ENCODE results near the gene IQSEC2.

The IQSEC2 gene

GRCh38 chrX:53249408-53250042, 31.9 kb downstream of the IQSEC2 start:
- TF ChIP-seq, protein P1, sequence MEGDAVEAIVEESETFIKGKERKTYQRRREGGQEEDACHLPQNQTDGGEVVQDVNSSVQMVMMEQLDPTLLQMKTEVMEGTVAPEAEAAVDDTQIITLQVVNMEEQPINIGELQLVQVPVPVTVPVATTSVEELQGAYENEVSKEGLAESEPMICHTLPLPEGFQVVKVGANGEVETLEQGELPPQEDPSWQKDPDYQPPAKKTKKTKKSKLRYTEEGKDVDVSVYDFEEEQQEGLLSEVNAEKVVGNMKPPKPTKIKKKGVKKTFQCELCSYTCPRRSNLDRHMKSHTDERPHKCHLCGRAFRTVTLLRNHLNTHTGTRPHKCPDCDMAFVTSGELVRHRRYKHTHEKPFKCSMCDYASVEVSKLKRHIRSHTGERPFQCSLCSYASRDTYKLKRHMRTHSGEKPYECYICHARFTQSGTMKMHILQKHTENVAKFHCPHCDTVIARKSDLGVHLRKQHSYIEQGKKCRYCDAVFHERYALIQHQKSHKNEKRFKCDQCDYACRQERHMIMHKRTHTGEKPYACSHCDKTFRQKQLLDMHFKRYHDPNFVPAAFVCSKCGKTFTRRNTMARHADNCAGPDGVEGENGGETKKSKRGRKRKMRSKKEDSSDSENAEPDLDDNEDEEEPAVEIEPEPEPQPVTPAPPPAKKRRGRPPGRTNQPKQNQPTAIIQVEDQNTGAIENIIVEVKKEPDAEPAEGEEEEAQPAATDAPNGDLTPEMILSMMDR (conservative IDR thresholded peaks at IDR 0.05; ENCODE audit: low read depth), result no peak
- POLR2A ChIA-PET (ENCODE audit: low non-redundant PET), result no interaction called here
- no peak overlapping the region for H3K27ac ChIP-seq
- no peak for DNase-seq (ENCODE audit: low spot score)
- CTCF ChIA-PET, result interaction anchor here (0.7 to 0.9 kb wide), 3 partner anchors 69 to 80 kb away, joined by 3 read pairs; no protein-coding TSS in a partner anchor

- TF ChIP-seq, protein P1 (conservative IDR thresholded peaks at IDR 0.05; ENCODE audit: low read depth), result no peak
- no peak for DNase-seq (ENCODE audit: low spot score)
- CTCF ChIA-PET, result interaction anchor here (0.8 kb wide), 1 partner anchor 168 kb away, joined by 3 read pairs; no protein-coding TSS in a partner anchor
- H3K27ac ChIP-seq, result no peak overlapping the region
- POLR2A ChIA-PET (ENCODE audit: low non-redundant PET), result no interaction called here
Measured at GRCh38 chrX:53247928-53248327, 33.5 kb downstream of the IQSEC2 start.

DNA sequence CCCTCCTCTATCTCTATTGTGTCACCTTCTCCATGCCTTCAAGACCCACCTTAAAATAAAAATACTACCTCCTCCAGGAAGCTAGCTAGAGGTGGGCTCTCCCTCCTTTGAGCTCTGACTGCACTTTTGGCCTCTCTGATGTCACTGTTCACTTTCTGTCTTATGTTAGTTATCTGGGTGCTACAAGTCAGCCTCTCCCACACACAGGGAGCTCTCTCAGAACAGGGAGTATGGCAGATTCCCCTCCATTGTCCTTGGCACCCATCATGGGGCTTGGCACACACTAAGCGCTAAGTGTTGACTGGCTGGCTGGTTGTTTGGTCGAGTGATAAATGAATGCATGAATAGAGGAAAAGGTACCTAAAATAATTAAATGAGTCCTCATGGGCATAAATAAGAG, 35.2 kb downstream of the IQSEC2 start:
- POLR2A ChIA-PET (ENCODE audit: low non-redundant PET), result no interaction called here
- CTCF ChIA-PET, result interaction anchor here (0.5 kb wide), 1 partner anchor 10 kb away, joined by 3 read pairs; no protein-coding TSS in a partner anchor
- TF ChIP-seq, protein P1 (conservative IDR thresholded peaks at IDR 0.05; ENCODE audit: low read depth), result no peak
- H3K27ac ChIP-seq, result no peak overlapping the region
- no peak for DNase-seq (ENCODE audit: low spot score)

- DNase-seq (ENCODE audit: low spot score), result no peak
- CTCF ChIA-PET, result no interaction called here
- POLR2A ChIA-PET (ENCODE audit: low non-redundant PET), result no interaction called here
- H3K27ac ChIP-seq, result no peak overlapping the region
- TF ChIP-seq, protein P1 (conservative IDR thresholded peaks at IDR 0.05; ENCODE audit: low read depth), result peak; percentile 23; the same call in 1 of the 2 replicates
Measured at GRCh38 chrX:53244610-53245009, 36.8 kb downstream of the IQSEC2 start.

- TF ChIP-seq, protein P1 (conservative IDR thresholded peaks at IDR 0.05; ENCODE audit: low read depth), result no peak
- CTCF ChIA-PET, result interaction anchor here (0.6 kb wide), 1 partner anchor 157 kb away, joined by 3 read pairs; no protein-coding TSS in a partner anchor
- POLR2A ChIA-PET (ENCODE audit: low non-redundant PET), result no interaction called here
- no peak for DNase-seq (ENCODE audit: low spot score)
- H3K27ac ChIP-seq, result no peak overlapping the region
Measured at GRCh38 chrX:53242310-53242709, 39.1 kb downstream of the IQSEC2 start.

- POLR2A ChIA-PET (ENCODE audit: low non-redundant PET), result no interaction called here
- CTCF ChIA-PET, result interaction anchor here (0.6 kb wide), 1 partner anchor 94 kb away, joined by 3 read pairs; no protein-coding TSS in a partner anchor
- no peak overlapping the region for H3K27ac ChIP-seq
- TF ChIP-seq, protein P1 (conservative IDR thresholded peaks at IDR 0.05; ENCODE audit: low read depth), result no peak
- no peak for DNase-seq (ENCODE audit: low spot score)
Measured at GRCh38 chrX:53241558-53241957, 39.8 kb downstream of the IQSEC2 start.

Data from RWPE1 (cell line).